GM12878 (cell line): Measurements from ENCODE around the gene SURF6. TPM values are rescaled to one million over a fixed set of nuclear protein-coding genes. Genes with fewer than 3 reads are reported as not detected.
A peak's percentile ranks its signal among the peaks of the same experiment; 100 is the strongest.
"Not testable (repeated sequence)": the region's sequence is repeated elsewhere in the genome, so short reads cannot be mapped to it uniquely, and the experiment has no call there.

Experiments
- ATAC-seq: fragments of 200-7000 bp; cut with Tn5 transposase; 3 replicates; pipeline ENCODE4 v1.9.1; 2020; ENCODE audit warnings: mild to moderate bottlenecking, moderate library complexity
- BruUV-seq: library from RNA; stranded (reverse); fragments of 400-500 nt; replicated peaks from 2 replicates; lab custom pipeline; 2021; lab: Mats Ljungman, UMichigan
- CTCF ChIA-PET: fragments of 300-600 bp; sonication (Branson Sonifier 250); formaldehyde crosslinking; extraction: SDS; loops from one replicate; lab custom pipeline; 2021; ENCODE audit warnings: inconsistent platforms; lab: Yijun Ruan, JAX
- POLR2A ChIA-PET: fragments of 350-600 bp; formaldehyde crosslinking; extraction: SDS; loops from one replicate; lab custom pipeline; 2021; ENCODE audit warnings: inconsistent platforms; lab: Charles Lee
- RAD21 ChIA-PET: fragments of 300-600 bp; sonication (Branson Sonifier 250); formaldehyde crosslinking; loops from one replicate; lab custom pipeline; 2023; ENCODE audit warnings: antibody characterized with exemption; ENCODE audit not compliant: unreplicated experiment; lab: Charles Lee
- SMC1A ChIA-PET: fragments of 300-600 bp; sonication (Branson Sonifier 250); formaldehyde crosslinking; loops from one replicate; lab custom pipeline; 2023; ENCODE audit not compliant: unreplicated experiment, uncharacterized antibody; lab: Charles Lee
- DNase-seq: peaks from one replicate; pipeline ENCODE4 v3.0.0-alpha.2; 2011; ENCODE audit warnings: low read depth, low spot score
- FAIRE-seq: peaks from 3 replicates; lab custom pipeline; 2011; peaks lifted over from hg19 to GRCh38; lab: Jason Lieb, UNC
- H2AFZ ChIP-seq: 2 replicates; pipeline ENCODE4 v1.6.0; 2011; ENCODE audit warnings: low read depth, low read length, control low read depth; ENCODE audit not compliant: control insufficient read depth
- H3K27ac ChIP-seq: 2 replicates; pipeline ENCODE4 v1.5.1; 2011; ENCODE audit warnings: control low read depth; ENCODE audit not compliant: control insufficient read depth, insufficient read depth
- H3K27me3 ChIP-seq, 2 experiments: replicated peaks in 1 of 2; 2 replicates each; pipeline versions ENCODE4 v1.6.0 to v1.6.1; 2011; ENCODE audit warnings: low read length in 1 of 2; ENCODE audit not compliant: control insufficient read depth in 2 of 2, insufficient read depth in 2 of 2
- H3K36me3 ChIP-seq, 2 experiments: 2 replicates each; pipeline ENCODE4 v1.5.1; 2011; ENCODE audit warnings: low read length in 1 of 2; ENCODE audit not compliant: control insufficient read depth in 2 of 2, insufficient read depth in 2 of 2
- H3K4me1 ChIP-seq: 2 replicates; pipeline ENCODE4 v1.6.1; 2011; ENCODE audit warnings: mild to moderate bottlenecking, low read length, moderate library complexity, mixed read lengths; ENCODE audit not compliant: control insufficient read depth, insufficient read depth
- H3K4me2 ChIP-seq: 2 replicates; pipeline ENCODE4 v1.6.0; 2011; ENCODE audit warnings: control low read depth; ENCODE audit not compliant: control insufficient read depth, insufficient read depth
- H3K4me3 ChIP-seq: fragments of 200-600 bp; sonication (generic); 2 replicates; pipeline ENCODE4 v1.5.1; 2016
- H3K79me2 ChIP-seq: 2 replicates; pipeline ENCODE4 v1.6.0; 2011; ENCODE audit warnings: low read length; ENCODE audit not compliant: control insufficient read depth, insufficient read depth
- H3K9ac ChIP-seq: 2 replicates; pipeline ENCODE4 v1.8.0; 2011; ENCODE audit warnings: low read length, control low read depth, mixed read lengths; ENCODE audit not compliant: control insufficient read depth, insufficient read depth
- H3K9me3 ChIP-seq: replicated peaks from 3 replicates; pipeline ENCODE4 v1.5.1; 2011; ENCODE audit warnings: mild to moderate bottlenecking, low read length; ENCODE audit not compliant: control insufficient read depth, insufficient read depth
- H4K20me1 ChIP-seq: 2 replicates; pipeline ENCODE4 v1.6.0; 2011; ENCODE audit not compliant: control insufficient read depth, insufficient read depth
- BCL3 ChIP-seq: IDR thresholded peaks from 2 replicates; pipeline ENCODE4 v1.6.1; 2011; ENCODE audit warnings: borderline replicate concordance, low read depth, mild to moderate bottlenecking, moderate library complexity, low read length; ENCODE audit not compliant: insufficient read depth, poor library complexity, severe bottlenecking
- PBX3 ChIP-seq: IDR thresholded peaks from 2 replicates; pipeline ENCODE4 v1.6.1; 2011; ENCODE audit warnings: mild to moderate bottlenecking, low read depth, low read length, moderate library complexity; ENCODE audit not compliant: insufficient replicate concordance
- SMAD5 ChIP-seq: IDR thresholded peaks from 2 replicates; pipeline ENCODE4 v1.6.1; 2016; ENCODE audit warnings: antibody characterized with exemption, low read depth
- WGBS: methylation state at CpG from one replicate; pipeline ENCODE4 v1.1.6; 2016; ENCODE audit warnings: low lambda C conversion rate; ENCODE audit not compliant: insufficient replicate concordance, insufficient coverage; ENCODE audit errors: missing lambda C conversion rate; 5-methylcytosine and 5-hydroxymethylcytosine counted together
- in situ Hi-C: fragments of 300-500 bp; cut with MboI; formaldehyde crosslinking; loops from 9 replicates; pipeline ENCODE4 v1.14.3; 2018; ENCODE audit warnings: mixed read lengths
- intact Hi-C: fragments of 100-400 bp; cut with micrococcal nuclease; formaldehyde crosslinking; loops from one replicate; pipeline ENCODE4 v1.14.2; 2022; ENCODE audit not compliant: unreplicated experiment
- polyA plus RNA-seq, 11 experiments: library from polyadenylated mRNA; depleted of rRNA in 4 of 11; unstranded in 6 of 11; stranded (reverse) in 5 of 11; fragments of >200 nt; fragmentation: Nextera tagmentation in 4 of 11; fragmentation: Illumina TruSeq in 1 of 11; extraction: Ambion mirVana in 4 of 11; extraction: Trizol in 1 of 11; gene quantifications; 1 replicate in 1 of 11; 2 replicates in 10 of 11; pipeline versions ENCODE4 v1.2.1 to v1.2.3, GENCODE V29; 2011 to 2016; ENCODE audit warnings: inconsistent platforms in 2 of 11, missing spikeins in 2 of 11, low read depth in 1 of 11
- total RNA-seq, 4 experiments: library from RNA; depleted of rRNA in 3 of 4; stranded (reverse); fragments of >200 nt in 3 of 4; fragmentation: Illumina TruSeq in 1 of 4; extraction: Trizol in 1 of 4; gene quantifications; 2 replicates each; pipeline versions ENCODE4 v1.2.1 to v1.2.3, GENCODE V29; 2013 to 2021

Gene SURF6
- total and polyA plus RNA-seq, 10 of the 15 experiments (the other 5 are each of a cell fraction or from before 2014, with no cell fraction given), result 2.2 to 27.2 (median 15.1) TPM

- ATAC-seq, result no peak
- H3K9me3 ChIP-seq, result no peaks in the 10 kb centered on the region
- intact Hi-C loops (no loop called here), in situ Hi-C loops (no loop called here)
- H2AFZ ChIP-seq, result no peak overlapping the region
- no peaks in the 10 kb centered on the region for H4K20me1 ChIP-seq
- TF ChIP-seq BCL3 (peak; percentile 70), SMAD5 (no peak)
- WGBS, result 43% methylated on average over 8 of the region's 8 CpGs
- H3K27me3 ChIP-seq, result no peaks in the 10 kb centered on the region; a peak in 1 of 4 replicates
- no peaks in the 10 kb centered on the region for H3K4me1 ChIP-seq
- ChIA-PET RAD21 (no interaction called here), CTCF (interaction anchor here (0.6 kb wide), 1 partner anchor 87 kb away, joined by 3 read pairs; no protein-coding TSS in a partner anchor), SMC1A (no interaction called here), POLR2A (no interaction called here)
- H3K79me2 ChIP-seq, result no peaks in the 10 kb centered on the region
- no peak for DNase-seq
- H3K27ac ChIP-seq, result no peak overlapping the region
- no peak overlapping the region for H3K4me2 ChIP-seq
- H3K4me3 ChIP-seq, result no peak overlapping the region
- no peak overlapping the region for H3K9ac ChIP-seq
- FAIRE-seq, result no peak
- no TSS peak for BruUV-seq
- no peaks in the 10 kb centered on the region for H3K36me3 ChIP-seq
Observed at GRCh38 chr9:133284362-133284761, 51.6 kb downstream of the SURF6 start.

- H3K9me3 ChIP-seq, BruUV-seq, POLR2A ChIA-PET, H2AFZ ChIP-seq, DNase-seq, H3K4me3 ChIP-seq, in situ Hi-C loops, RAD21 ChIA-PET, H3K27me3 ChIP-seq, H3K36me3 ChIP-seq, H3K4me2 ChIP-seq, FAIRE-seq, ATAC-seq, H3K27ac ChIP-seq, H3K4me1 ChIP-seq, H3K9ac ChIP-seq, intact Hi-C loops, SMC1A ChIA-PET, H4K20me1 ChIP-seq, H3K79me2 ChIP-seq: not testable (repeated sequence)
- 55% methylated on average over 16 of the region's 16 CpGs for WGBS
- TF ChIP-seq PBX3 (peak; percentile 60), BCL3 (peak; percentile 94)
- CTCF ChIA-PET, result interaction anchor here (0.6 kb wide), 2 partner anchors 58 to 87 kb away, joined by 3 to 4 read pairs; no protein-coding TSS in a partner anchor
Observed at GRCh38 chr9:133283255-133284032, 52.5 kb downstream of the SURF6 start.
